Stimulated activated CD8-positive, alpha-beta memory T cell treated with anti-CD3 and anti-CD28 coated beads, Interleukin-4, amount 100 ng/mL, for 1 hour (primary cell): Measurements from ENCODE around the gene SH3RF3.

Source experiments
- DNase-seq, 2 donors: peaks; one replicate each; pipeline ENCODE4 v3.0.0-alpha.2; 2020; ENCODE audit warnings: low read depth in 2 of 2, low spot score in 1 of 2

SH3RF3 gene

DNA sequence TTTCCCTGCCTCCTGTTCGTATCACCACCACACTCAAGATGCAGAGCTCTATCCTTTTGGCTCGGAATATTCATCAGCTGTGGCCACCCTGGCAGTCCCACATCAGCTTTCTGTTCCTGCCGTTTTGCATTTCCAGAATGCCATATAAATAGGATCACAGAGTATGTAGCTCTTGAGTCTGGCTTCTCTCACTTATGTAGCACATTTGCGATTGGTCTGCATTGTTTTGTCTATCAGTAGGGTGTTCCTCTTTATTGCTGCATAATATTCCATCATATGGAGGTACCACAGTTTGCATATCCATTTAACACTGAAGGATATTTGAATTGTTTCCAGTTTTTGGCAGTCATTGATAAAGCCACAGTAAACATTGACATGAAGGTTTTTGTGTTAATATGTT is 104.6 kb downstream of the SH3RF3 start:
- DNase-seq, result no peak

DNA sequence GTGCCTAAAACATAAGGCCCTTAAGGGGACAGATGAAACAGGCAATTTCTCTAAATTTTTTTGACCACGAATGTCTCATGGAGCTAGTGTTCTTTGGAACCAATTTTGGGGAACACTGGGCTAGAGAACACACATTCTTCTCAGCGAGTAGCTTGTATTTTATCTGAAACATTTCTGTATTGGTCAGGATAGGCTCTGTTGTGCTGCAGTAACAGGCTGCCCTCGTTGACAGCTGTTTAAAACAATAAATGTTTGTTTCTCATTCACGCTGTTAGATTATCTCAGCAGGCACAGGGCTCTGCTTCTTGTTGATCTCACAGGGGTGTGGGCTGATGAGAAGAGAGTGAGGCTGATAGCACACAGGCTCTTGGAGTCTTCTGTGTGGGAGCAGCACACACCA is 105.3 kb downstream of the SH3RF3 start:
- DNase-seq, result no peak

DNA sequence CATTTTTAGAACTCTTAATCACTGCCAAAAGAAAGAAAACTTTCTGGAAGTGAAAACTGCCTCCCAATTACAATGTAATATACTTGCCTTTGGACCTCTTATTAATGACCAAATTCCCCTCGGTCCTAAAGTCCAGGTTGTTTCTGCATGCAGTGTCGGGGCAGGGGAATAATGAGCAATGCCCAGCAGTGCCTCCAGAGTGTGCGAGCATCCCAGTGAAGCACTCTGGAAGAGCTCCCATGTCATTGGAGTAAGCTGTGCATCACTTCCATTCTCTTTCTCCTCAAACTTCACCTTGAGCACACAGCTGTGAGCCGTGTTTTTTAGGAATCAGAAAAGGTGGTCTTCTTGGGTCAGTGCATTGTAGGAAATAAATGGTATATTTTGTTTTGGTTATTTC is 107.1 kb downstream of the SH3RF3 start:
- DNase-seq, result no peak

DNA sequence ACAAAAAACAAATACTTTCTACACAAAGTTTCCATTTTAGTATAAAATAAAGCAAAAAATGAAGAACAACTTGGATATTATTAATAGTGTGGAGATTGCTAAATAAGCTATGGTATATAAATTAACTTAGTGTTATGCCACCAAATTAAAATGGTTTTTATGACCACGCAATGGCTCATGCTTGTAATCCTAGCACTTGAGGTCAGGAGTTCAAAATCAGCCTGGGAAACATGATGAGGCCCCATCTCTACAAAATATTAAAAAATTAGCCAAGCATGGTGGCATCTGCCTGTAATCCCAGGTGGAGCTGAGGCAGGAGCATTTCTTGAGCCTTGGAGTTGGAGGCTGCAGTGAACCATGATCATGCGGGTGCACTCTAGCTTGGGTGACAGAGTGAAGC is 108.8 kb downstream of the SH3RF3 start:
- no peak for DNase-seq

DNA sequence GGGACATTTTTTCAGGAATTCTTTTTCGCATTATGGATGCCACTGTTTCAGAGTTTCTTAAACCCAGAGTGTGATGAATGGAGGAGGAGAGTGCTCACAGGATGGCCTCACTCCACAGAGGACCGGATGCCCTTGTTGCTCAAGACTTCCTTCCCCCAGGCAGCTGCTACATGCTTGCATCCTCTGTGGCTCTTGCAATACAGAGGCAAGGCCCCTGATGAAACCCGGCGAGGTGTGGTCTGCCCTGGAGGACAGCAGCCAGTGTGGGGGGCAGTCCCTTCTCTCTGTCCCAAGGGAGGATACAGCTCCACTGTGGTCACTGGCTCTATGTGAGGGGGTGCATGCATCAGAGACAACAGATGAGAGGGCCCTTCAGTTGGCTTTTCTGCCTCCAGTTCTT is 109.6 kb downstream of the SH3RF3 start:
- DNase-seq, result no peak

DNA sequence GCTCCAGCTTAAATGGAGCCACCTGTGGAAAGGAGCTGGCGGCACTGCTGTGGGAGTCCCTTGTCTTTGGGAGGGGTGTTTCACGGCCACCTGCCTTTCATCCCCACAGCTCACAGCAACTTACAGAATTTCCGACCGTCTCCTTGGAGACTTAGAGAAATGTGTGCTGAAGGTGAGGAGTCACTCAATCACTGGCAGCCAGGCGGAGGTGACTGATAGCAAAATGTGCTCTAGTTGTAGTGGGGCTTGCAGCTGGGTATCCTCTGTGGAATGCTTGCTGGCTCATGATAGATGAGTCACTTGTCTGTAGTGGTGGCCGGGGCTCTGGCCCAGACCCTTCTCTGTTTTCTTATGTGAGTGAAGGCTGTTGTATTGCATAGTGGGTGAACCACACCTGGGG is 110.7 kb downstream of the SH3RF3 start:
- no peak for DNase-seq

DNA sequence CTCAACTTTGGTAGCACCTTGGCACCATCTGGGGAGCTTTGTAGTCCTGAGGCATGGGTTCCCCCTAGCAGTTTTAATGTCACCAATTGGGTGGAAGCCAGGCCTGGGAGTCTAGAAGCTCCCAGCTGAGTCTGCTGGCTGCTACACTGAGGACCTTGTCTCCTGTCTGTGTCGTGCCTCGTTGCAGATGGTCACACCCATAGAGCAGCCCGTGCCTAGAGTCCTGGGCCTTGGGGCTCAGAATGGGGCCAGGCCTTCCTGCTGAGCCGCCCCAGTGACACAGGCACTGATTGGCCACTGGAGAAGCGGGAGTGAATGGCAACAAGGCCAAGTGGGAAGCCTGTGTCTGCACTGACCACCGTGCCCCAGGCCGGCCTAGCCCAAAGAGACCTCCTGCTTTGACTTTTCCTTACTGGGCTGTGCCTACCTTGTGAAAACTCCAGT is 113.2 kb downstream of the SH3RF3 start:
- DNase-seq, result no peak

DNA sequence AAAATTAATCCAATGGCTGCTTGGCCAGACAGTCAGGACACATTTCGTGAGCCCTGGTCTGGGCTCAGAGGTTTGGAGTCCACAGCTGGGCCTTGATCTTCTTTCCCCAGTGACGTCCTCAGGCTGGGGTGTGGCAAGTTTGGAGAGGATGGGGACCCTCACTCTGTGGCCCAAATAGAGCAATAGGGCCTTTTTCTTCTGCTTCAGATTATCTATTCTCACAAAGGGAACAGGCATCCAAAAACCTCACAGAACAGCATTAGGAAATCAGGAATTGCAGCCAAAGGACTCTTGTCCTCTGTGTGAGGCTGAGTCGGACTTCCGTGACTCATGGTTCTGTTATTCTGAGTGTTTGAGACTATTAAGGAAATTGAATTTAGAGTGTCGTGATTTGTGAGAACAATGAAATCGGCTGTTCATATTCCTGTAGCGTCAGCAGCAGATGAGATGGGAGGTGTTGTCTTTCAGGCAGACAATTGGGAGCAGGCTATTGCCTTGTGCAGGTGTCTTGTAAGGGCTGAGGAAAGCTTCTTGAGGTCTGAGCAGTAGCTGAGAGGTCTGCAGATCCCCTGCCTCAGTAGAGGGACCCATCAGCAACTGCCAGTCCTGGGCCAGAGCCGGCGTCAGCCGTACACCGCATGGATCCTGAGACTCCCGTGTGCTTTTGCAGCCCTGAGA is 113.8 kb downstream of the SH3RF3 start:
- no peak for DNase-seq

DNA sequence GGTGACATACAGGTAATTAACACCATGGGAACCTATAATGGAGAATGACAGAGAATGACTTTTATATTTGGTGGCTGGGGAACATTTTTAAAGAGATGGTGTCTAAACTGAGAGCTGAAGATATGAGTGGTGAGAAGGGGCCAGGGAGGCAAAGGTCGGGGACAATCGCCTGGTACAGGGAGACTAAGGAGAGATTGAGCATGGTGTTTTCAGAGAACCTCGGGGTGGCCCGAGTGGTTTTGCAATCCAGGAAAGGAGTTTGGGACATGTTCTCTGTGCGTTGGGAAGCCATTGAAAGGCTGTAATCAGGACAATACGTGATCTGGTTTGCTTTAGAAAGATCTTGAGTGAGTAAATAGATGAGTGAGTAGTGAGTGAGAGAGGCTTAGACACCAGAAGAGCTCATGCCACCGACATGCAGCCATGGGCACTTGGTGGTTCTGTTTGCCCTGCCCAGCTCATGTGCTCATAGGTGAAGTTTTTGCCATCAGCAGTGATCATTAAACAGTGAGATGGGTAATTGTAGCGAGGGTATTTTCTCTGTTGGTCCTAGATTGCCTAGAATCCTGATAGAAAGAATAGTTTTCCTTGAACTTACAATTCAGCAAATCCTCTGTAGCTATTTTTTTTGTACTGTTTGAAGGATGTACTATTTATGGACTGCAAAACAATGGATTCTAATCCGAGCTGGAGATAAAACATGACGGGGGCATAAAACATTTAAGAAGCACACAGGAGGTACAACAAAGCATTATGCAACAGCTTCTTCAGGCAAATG is 114.7 kb downstream of the SH3RF3 start:
- no peak for DNase-seq

DNA sequence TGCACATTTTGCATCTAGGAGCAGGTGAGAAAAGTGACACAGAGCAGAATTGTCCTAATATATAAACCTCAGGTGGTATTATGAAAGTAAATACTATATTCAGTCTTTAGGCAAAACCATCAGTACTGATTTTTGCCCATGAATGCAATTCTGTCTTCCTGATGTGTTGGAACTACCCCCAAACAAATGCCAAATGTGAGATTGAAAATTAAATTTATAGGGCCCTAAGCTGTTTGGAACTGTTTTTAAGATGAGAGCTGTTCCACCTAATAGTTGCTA is 115.2 kb downstream of the SH3RF3 start:
- no peak for DNase-seq

DNA sequence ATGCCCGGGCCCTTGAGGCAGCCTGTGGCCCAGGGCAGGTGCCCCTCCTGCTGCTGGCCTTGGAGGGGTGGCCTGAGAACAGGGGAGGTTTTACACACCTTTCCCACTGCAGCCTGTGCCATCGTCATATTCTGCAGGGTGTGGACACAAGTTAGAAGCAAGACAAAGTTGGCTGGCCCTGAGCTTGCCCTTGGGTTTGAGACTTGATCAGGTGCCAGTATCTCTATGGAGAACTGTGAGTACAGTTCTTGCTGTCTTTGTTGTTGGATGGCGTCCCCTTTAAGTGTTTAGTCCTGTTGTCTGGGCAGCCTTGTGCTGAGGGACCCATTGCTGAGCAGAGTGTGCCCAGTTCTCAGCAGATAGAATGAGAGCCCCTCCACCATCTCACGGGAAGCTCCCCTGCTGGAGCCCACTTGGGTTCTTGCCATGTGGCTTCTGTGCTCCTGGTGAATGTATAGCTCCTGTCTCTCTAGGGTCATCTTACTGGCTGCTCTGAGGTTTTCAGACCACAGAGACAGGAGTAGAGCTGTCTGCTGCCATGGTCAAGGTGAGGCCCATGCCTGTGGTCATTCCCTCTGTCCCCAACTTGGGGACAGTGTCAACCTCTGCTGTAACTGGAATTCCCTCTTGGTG is 115.9 kb downstream of the SH3RF3 start:
- no peak for DNase-seq

DNA sequence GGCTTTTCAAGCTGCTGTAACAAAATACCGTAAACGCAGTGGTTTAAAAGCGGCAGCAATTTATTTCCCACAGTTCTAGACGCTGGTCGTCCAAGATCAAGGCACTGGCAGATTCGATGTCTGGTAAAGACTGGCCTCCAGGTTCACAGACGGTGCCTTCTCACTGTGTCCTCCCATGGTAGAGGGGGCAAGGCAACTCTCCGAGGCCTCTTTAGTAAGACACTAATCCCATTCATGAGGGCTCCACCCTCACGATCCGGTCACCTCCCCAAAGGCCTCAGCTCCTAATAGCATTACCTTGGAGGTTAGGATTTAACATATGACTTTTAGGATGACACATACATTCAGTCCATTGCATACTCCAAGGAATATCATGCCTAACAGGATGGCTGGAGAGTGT is 117.2 kb downstream of the SH3RF3 start:
- no peak for DNase-seq

DNA sequence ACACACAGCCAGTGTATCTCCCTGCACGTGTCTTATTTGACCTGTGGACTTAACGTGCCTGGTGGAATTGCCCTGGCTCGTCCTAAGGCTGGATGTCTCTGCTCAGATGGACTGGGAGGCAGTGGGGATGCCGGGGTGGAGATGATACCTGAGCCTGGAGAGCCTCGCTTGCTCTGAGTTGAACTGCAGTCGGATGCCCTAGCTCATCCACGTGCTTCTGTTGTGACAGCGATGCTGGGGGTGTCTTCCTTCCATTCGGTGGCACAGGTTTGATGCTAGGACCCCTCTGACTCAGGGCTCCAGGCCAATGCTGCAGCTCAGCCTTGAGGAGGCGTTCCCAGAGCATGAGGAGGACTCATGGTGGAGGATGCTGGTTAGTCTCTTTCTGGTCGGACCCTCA is 117.6 kb downstream of the SH3RF3 start:
- no peak for DNase-seq

DNA sequence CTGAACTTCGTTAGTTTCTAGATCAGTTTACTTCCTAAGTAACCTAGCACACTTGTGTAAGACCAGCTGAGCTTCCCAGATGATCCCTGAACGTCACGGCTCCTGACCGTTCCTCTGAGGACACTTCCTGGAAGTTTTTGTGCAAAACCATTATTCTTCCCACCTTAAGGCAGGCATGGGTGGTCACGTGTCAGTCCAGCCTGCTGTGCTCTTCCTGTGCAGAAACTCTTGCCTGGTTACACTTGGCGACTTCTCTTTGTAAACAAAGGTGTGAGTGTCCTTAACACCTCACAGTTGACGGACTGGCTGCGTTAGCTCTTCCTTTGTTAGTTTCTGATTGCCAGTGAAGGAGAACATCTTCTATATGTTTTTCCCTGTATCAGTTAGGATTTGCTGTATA is 118.3 kb downstream of the SH3RF3 start:
- DNase-seq, result no peak

DNA sequence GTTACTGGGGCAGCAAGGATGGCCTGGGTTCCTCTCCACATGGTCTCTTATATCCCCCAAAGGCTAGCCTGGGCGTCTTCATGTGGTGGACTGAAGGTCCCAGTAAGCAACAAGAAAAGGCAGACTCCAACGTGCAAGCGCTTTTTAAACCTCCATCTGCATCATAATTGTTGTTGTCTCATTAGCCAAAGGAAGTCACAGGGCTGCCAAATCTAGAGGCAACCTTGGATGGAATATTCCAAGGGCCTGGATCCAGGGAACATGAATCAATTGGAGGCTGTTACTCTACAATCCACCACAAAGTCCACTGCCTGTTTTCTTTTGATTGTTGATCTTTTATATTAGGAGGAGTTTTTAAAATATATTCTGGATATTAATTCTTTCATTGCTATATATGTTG is 118.8 kb downstream of the SH3RF3 start:
- no peak for DNase-seq

DNA sequence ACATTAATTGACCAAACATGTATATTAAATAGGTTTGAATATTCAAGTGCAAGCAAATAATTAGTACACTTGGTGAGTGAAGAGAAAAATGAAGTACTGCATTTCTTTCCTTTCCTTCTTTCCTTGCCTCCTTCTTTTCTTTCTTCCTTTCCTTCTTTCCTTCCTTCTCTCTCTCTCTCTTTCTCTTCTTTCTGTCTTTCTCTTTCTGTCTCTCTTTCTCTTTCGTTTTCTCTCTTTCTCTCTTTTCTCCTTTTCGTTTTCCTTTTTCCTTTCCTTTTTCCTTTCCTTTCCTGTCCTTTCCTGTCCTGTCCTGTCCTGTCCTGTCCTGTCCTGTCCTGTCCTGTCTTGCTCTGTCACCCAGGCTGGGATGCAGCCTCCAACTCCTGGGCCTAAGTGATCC is 119.6 kb downstream of the SH3RF3 start:
- no peak for DNase-seq

DNA sequence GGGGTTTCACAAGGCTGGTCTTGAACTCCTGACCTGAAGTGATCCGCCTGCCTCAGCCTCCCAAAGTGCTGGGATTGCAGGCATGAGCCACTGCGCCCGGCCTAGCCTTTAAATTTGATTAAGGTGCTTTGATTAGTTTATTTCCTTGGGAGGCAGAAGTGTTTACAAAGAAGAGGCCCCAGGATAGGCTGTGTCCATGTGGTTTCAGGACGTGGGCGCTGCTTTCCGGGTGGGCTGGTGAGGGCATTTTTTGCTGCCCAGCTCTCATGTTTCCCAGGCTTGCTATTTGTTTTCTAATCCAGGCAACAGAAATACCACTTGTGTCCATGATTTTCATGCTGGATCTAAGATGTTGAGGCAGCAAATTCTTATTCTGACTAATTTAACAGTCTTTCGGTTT is 124.2 kb downstream of the SH3RF3 start:
- no peak for DNase-seq

DNA sequence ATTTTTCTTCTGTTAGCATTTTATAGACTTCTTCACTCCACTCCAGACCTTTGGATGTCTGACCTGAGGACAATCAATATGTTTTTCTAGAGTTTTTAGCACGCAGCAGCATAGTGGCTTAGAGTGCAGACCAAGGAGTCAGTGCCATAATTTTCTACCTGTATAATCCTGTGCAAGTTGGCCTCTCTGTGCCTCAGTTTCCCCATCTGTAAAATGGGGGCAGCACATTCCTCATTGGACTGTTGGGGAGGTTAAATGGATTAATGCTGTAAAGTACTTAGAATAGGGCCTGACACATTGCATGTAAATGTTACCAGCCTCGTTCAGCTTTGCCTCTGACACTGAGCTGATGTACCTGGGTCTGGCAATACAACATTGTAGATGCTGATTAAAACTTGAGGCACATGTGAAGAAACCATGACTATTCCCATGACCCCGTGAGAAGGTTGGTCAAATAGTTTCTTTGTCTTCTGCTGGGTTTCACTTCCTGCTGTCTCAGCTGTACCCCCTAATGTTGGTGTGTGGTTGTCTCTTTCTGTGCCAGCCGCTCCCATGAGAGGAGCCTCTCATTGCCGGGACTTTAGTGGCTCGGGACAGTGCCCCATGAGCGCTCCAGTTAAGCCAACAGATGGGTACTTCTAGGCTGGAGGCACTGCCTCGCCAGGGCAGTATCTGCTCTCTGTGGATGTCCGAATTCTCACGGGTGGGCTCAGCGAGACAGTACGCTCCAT is 125.3 kb downstream of the SH3RF3 start:
- no peak for DNase-seq

DNA sequence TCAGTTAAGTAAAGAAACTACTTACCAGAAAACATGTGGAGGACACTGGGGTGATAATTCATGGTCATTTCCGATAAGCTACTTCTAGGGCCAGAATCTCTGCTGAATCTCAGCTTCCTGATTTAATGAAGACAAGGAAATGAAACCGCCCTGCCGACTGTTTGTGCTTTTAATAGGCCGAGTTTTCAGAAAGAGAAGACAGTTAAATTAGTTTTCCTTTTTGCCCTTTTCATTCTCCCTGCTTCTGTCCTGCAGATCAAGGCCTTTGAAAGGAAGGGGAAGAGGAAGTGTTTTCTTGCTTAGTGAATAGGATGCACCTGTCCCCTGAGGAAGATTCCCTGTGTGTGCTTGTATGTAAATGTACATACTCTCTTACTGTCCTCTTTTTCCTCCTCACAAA is 126.6 kb downstream of the SH3RF3 start:
- no peak for DNase-seq

DNA sequence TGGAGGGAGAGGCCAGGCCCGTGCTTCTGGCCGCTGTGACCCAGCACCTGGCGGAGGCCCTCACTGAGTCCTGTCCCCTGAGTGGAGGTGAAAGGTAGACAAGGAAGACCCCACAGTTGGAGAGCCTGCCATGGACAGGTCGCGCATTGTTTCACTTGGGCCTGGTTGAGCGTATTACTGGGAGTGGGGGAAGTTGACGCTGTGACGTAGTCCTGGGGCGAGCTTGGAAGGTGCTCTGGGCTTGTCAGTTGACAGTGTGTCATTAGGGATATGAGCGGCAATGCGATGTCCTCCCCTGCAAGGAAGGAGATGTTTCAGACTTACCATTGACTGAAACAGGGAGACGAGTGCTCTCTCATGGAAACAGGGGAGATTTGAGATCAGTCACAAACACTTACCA is 127.1 kb downstream of the SH3RF3 start:
- no peak for DNase-seq

DNA sequence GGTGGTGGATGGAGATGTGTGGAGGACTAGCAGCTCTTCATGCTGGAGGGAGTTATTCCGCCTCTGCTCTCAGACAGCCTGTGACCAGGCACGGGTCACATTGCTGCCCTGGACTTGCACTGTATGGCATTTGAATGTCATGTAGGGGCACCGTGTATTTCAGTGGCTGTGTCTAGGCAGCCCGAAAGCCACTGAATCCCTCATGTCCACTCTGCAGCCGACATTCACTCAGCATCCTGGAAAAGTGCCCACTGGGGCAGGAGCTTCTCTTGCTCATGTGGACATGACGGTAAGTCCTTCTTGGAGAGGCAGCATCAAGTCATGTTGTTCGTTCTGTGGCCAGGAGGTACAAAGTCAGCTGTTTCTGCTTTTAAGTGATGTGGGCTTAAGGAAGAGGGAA is 127.9 kb downstream of the SH3RF3 start:
- no peak for DNase-seq

DNA sequence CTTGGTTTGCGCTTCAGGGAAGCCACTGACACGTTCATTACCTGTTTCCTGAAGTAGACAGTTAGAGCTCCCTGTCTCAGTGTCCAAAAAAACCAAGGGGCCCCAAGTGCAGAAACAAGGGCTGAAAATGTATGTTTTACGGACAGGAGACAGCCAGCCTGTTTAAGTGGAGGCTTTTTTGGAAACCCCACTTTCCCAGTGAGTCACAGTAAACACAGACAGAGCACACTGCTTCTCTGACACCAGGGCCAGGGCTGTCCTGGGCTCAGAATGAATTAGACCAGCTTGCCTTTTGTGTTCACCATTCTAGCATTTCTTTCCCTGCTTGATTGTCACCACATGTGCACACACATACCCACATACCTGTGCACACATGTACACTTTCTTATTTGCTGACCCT is 128.6 kb downstream of the SH3RF3 start:
- DNase-seq, result no peak
